GM21529 (cell line): Measurements from ENCODE around the gene MIS18A.
"Not testable (repeated sequence)": the region's sequence is repeated elsewhere in the genome, so short reads cannot be mapped to it uniquely, and the experiment has no call there.

Source experiments
- ATAC-seq: cut with Tn5 transposase; IDR thresholded peaks from one replicate; pipeline ENCODE4 v1.9.1; 2021; ENCODE audit not compliant: unreplicated experiment

The MIS18A gene

GRCh38 chr21:32306021-32306780, 27.4 kb upstream of the MIS18A start:
- no peak for ATAC-seq

- ATAC-seq, result no peak
These were observed 26.1 kb upstream of the MIS18A start for GRCh38 chr21:32304998-32305397.

- ATAC-seq, result no peak
These were observed 24.5 kb upstream of the MIS18A start for GRCh38 chr21:32303385-32303784.

- no peak for ATAC-seq
These were observed 23.7 kb upstream of the MIS18A start for GRCh38 chr21:32302560-32302959.

- no peak for ATAC-seq
These were observed 22.7 kb upstream of the MIS18A start for GRCh38 chr21:32301596-32301995.

GRCh38 chr21:32300117-32300681, 21.4 kb upstream of the MIS18A start:
- ATAC-seq, result no peak

- no peak for ATAC-seq
These were observed 20.8 kb upstream of the MIS18A start for GRCh38 chr21:32299695-32300094.

- ATAC-seq, result no peak
These were observed 19.8 kb upstream of the MIS18A start, which contains the start of gene MRAP for GRCh38 chr21:32298658-32299081. Gene MRAP, plus strand, starts transcription at chr21:32298855. Its CDS starts 117 bp downstream, at chr21:32298972.

GRCh38 chr21:32298148-32298559, 19.3 kb upstream of the MIS18A start:
- ATAC-seq, result no peak

- ATAC-seq, result no peak
These were observed 18.6 kb upstream of the MIS18A start for GRCh38 chr21:32297449-32297848.

GRCh38 chr21:32285476-32285875, 6.6 kb upstream of the MIS18A start:
- no peak for ATAC-seq

- ATAC-seq, result no peak
These were observed 4.1 kb upstream of the MIS18A start for GRCh38 chr21:32282992-32283391.

GRCh38 chr21:32281531-32281930, 2.7 kb upstream of the MIS18A start:
- no peak for ATAC-seq

GRCh38 chr21:32279377-32279680, 480 bp upstream of the MIS18A start:
- peak; percentile 13 for ATAC-seq

GRCh38 chr21:32278103-32278502, 746 bp downstream of the MIS18A start:
- no peak for ATAC-seq

GRCh38 chr21:32276671-32277070, 2.2 kb downstream of the MIS18A start:
- no peak for ATAC-seq

GRCh38 chr21:32270748-32271147, 8.1 kb downstream of the MIS18A start:
- ATAC-seq, result no peak

- ATAC-seq, result not testable (repeated sequence)
These were observed 13.5 kb downstream of the MIS18A start for GRCh38 chr21:32265321-32265720.

- no peak for ATAC-seq
These were observed 16.9 kb downstream of the MIS18A start for GRCh38 chr21:32261929-32262328.

GRCh38 chr21:32260130-32260529, 18.7 kb downstream of the MIS18A start:
- ATAC-seq, result no peak

GRCh38 chr21:32258786-32259048, 20.1 kb downstream of the MIS18A start:
- ATAC-seq, result not testable (repeated sequence)

- ATAC-seq, result no peak
These were observed 20.7 kb downstream of the MIS18A start for GRCh38 chr21:32257962-32258785.
